Measurements from ENCODE around the gene DZIP1. TPM values are rescaled to one million over a fixed set of nuclear protein-coding genes. Genes with fewer than 3 reads are reported as not detected.

The DZIP1 gene
- total and polyA plus RNA-seq, 2 of the 13 experiments (the other 11 are each of a cell fraction or from before 2014, with no cell fraction given): 11.0 to 36.7 TPM

- TF ChIP-seq KIAA2018 (CRISPR knock-in tag; IDR thresholded peaks at IDR 0.05; ENCODE audit: borderline replicate concordance): no peak
- TF ChIP-seq ZNF674 (CRISPR knock-in tag; IDR thresholded peaks at IDR 0.05; ENCODE audit: low read depth): 0 out of 2 replicates have a peak, but pooled peaks have one; percentile 81
- TF ChIP-seq FOXO4 (CRISPR knock-in tag; conservative IDR thresholded peaks at IDR 0.05): no peak
- TF ChIP-seq LRRFIP1 (CRISPR knock-in tag; conservative IDR thresholded peaks at IDR 0.05): no peak
- no peak for TF ChIP-seq U2AF2 (IDR thresholded peaks at IDR 0.05; ENCODE audit: low read depth, low read length)
- no peak for TF ChIP-seq MBNL3 (CRISPR knock-in tag; conservative IDR thresholded peaks at IDR 0.05)
- peak; percentile 96 for TF ChIP-seq PHF8 (CRISPR knock-in tag; IDR thresholded peaks at IDR 0.05)
- peak; percentile 91 for TF ChIP-seq DR1 (CRISPR knock-in tag; IDR thresholded peaks at IDR 0.05)
- TF ChIP-seq ZNF792 (CRISPR knock-in tag; IDR thresholded peaks at IDR 0.05): peak; percentile 86
- 0 out of 2 replicates have a peak, but pooled peaks have one; percentile 10 for TF ChIP-seq E2F5 (CRISPR knock-in tag; conservative IDR thresholded peaks at IDR 0.05)
- TF ChIP-seq TEF (CRISPR knock-in tag; IDR thresholded peaks at IDR 0.05): no peak
- peak; percentile 79; the same call in 1 of the 2 replicates for TF ChIP-seq ATF7-NPFF (CRISPR knock-in tag; IDR thresholded peaks at IDR 0.05; ENCODE audit: low read depth)
- TF ChIP-seq TEAD2 (CRISPR knock-in tag; IDR thresholded peaks at IDR 0.05): no peak; the same call in 1 of the 2 replicates
- TF ChIP-seq SNAPC5 (CRISPR knock-in tag; IDR thresholded peaks at IDR 0.05; ENCODE audit: borderline replicate concordance): peak; percentile 62; the same call in 1 of the 2 replicates
Measured at GRCh38 chr13:95676762-95677563, 32.5 kb upstream of the DZIP1 start, which contains the start of gene DNAJC3 (continued).

Data from HepG2 (cell line).